RWPE1 (cell line): ENCODE measurements around the gene LCE5A.

Experiments
- CTCF ChIA-PET: fragments of 350-600 bp; sonication (Branson Sonifier 250); formaldehyde crosslinking; extraction: SDS; loops from one replicate; lab custom pipeline; 2021; lab: Yijun Ruan, JAX
- POLR2A ChIA-PET: fragments of 400-600 bp; formaldehyde crosslinking; extraction: SDS; loops from one replicate; lab custom pipeline; 2020; ENCODE audit warnings: antibody characterized with exemption; ENCODE audit not compliant: low non-redundant PET; lab: Yijun Ruan, JAX
- DNase-seq: peaks from one replicate; pipeline ENCODE4 v3.0.0; 2012; ENCODE audit warnings: low spot score
- H3K27ac ChIP-seq: fragments of 450-650 bp; 2 replicates; pipeline ENCODE4 v1.5.1; 2017
- CTCF ChIP-seq: fragments of 450-650 bp; conservative IDR thresholded peaks from 2 replicates; pipeline ENCODE4 v1.5.1; 2017; ENCODE audit warnings: low read depth, mild to moderate bottlenecking

LCE5A gene

GRCh38 chr1:152514715-152515433 lies 4.3 kb downstream of the LCE5A start:
- CTCF ChIA-PET = no interaction called here
- TF ChIP-seq CTCF = no peak
- DNase-seq = no peak
- POLR2A ChIA-PET = interaction anchor here (0.5 kb wide), 1 partner anchor 1200 kb away, joined by 3 read pairs; no protein-coding TSS in a partner anchor
- no peak overlapping the region for H3K27ac ChIP-seq

GRCh38 chr1:152515434-152515783 lies 4.8 kb downstream of the LCE5A start:
- CTCF ChIA-PET = no interaction called here
- H3K27ac ChIP-seq = 0 out of 2 replicates have a peak overlapping the region, but pooled peaks have one; percentile 3
- DNase-seq = no peak
- POLR2A ChIA-PET = interaction anchor here (0.5 kb wide), 1 partner anchor 1200 kb away, joined by 3 read pairs; no protein-coding TSS in a partner anchor
- TF ChIP-seq CTCF = no peak

- POLR2A ChIA-PET = no interaction called here
- CTCF ChIA-PET = interaction anchor here (0.6 kb wide), 1 partner anchor 170 kb away, joined by 3 read pairs; the partner anchor contains the start of gene LCE2B
- no peak for DNase-seq
- peak overlapping the region; percentile 90 for H3K27ac ChIP-seq
- no peak for TF ChIP-seq CTCF
Measured at GRCh38 chr1:152516082-152516481, 5.5 kb downstream of the LCE5A start.

- DNase-seq = peak; percentile 67
- H3K27ac ChIP-seq = peak overlapping the region; percentile 90
Measured at GRCh38 chr1:152517237-152517811, 6.7 kb downstream of the LCE5A start.

GRCh38 chr1:152519851-152520250 lies 9.2 kb downstream of the LCE5A start:
- ChIA-PET POLR2A (no interaction called here), CTCF (no interaction called here)
- H3K27ac ChIP-seq = no peak overlapping the region
- TF ChIP-seq CTCF = no peak
- no peak for DNase-seq

More at GRCh38 chr1:152517237-152517811, 6.7 kb downstream of the LCE5A start:
- POLR2A ChIA-PET = interaction anchor here (0.6 kb wide), 1 partner anchor 1477 kb away, joined by 3 read pairs; no protein-coding TSS in a partner anchor
- TF ChIP-seq CTCF = no peak
- CTCF ChIA-PET = interaction anchor here (0.6 to 0.7 kb wide), 2 partner anchors 11 to 174 kb away, joined by 3 read pairs; no protein-coding TSS in a partner anchor

- ChIA-PET POLR2A (no interaction called here), CTCF (no interaction called here)
- H3K27ac ChIP-seq = no peak overlapping the region
- DNase-seq = no peak
- no peak for TF ChIP-seq CTCF
Measured at GRCh38 chr1:152520561-152521090, 10.0 kb downstream of the LCE5A start.
